KG1 (cell line): ENCODE measurements around the gene SH3PXD2B.
"Not testable (repeated sequence)": the region's sequence is repeated elsewhere in the genome, so short reads cannot be mapped to it uniquely, and the experiment has no call there.

ENCODE experiments used
- DNase-seq: peaks from one replicate; lab custom pipeline; 2025; lab: John Stamatoyannopoulos, UW

Gene SH3PXD2B

GRCh38 chr5:172399826-172400225, 54.5 kb downstream of the SH3PXD2B start:
- no peak for DNase-seq

- DNase-seq: no peak
These were observed 55.0 kb downstream of the SH3PXD2B start for GRCh38 chr5:172399336-172399735.

- DNase-seq: not testable (repeated sequence)
These were observed 55.7 kb downstream of the SH3PXD2B start for GRCh38 chr5:172398645-172399044.

GRCh38 chr5:172396994-172397393, 57.3 kb downstream of the SH3PXD2B start:
- not testable (repeated sequence) for DNase-seq

- DNase-seq: no peak
These were observed 58.1 kb downstream of the SH3PXD2B start for GRCh38 chr5:172396220-172396619.

- DNase-seq: no peak
These were observed 58.8 kb downstream of the SH3PXD2B start for GRCh38 chr5:172395483-172395882.

GRCh38 chr5:172389578-172390112, 64.7 kb downstream of the SH3PXD2B start:
- no peak for DNase-seq

- no peak for DNase-seq
These were observed 66.0 kb downstream of the SH3PXD2B start for GRCh38 chr5:172388246-172388733.

GRCh38 chr5:172385707-172386106, 68.6 kb downstream of the SH3PXD2B start:
- no peak for DNase-seq

- no peak for DNase-seq
These were observed 69.2 kb downstream of the SH3PXD2B start for GRCh38 chr5:172385010-172385563.

GRCh38 chr5:172383191-172383802, 71.0 kb downstream of the SH3PXD2B start:
- no peak for DNase-seq

- no peak for DNase-seq
These were observed 73.2 kb downstream of the SH3PXD2B start for GRCh38 chr5:172380987-172381643.

GRCh38 chr5:172380301-172380986, 73.9 kb downstream of the SH3PXD2B start:
- DNase-seq: no peak

- DNase-seq: no peak
These were observed 74.8 kb downstream of the SH3PXD2B start for GRCh38 chr5:172379481-172379880.

GRCh38 chr5:172377856-172378255, 76.5 kb downstream of the SH3PXD2B start:
- DNase-seq: no peak

GRCh38 chr5:172377438-172377837, 76.9 kb downstream of the SH3PXD2B start:
- DNase-seq: no peak

- no peak for DNase-seq
These were observed 79.5 kb downstream of the SH3PXD2B start for GRCh38 chr5:172374783-172375182.

GRCh38 chr5:172373680-172374079, 80.6 kb downstream of the SH3PXD2B start:
- DNase-seq: no peak

GRCh38 chr5:172371684-172372083, 82.6 kb downstream of the SH3PXD2B start:
- DNase-seq: no peak

GRCh38 chr5:172370648-172371545, 83.4 kb downstream of the SH3PXD2B start:
- DNase-seq: peak; percentile 60

- DNase-seq: no peak
These were observed 84.1 kb downstream of the SH3PXD2B start for GRCh38 chr5:172370237-172370640.
